Neural progenitor cell (in vitro differentiated cells): ENCODE measurements around the gene IFNLR1. TPM values are rescaled to one million over a fixed set of nuclear protein-coding genes. Genes with fewer than 3 reads are reported as not detected.
A peak's percentile ranks its signal among the peaks of the same experiment; 100 is the strongest.

Source experiments
- DNase-seq: peaks from one replicate; pipeline ENCODE4 v3.0.0-alpha.2; 2016; ENCODE audit warnings: low spot score
- H2AFZ ChIP-seq: fragments of 200-600 bp; sonication (generic); replicated peaks from 2 replicates; pipeline ENCODE4 v1.6.1; 2016; ENCODE audit warnings: antibody characterized with exemption
- H3F3A ChIP-seq: fragments of 200-600 bp; sonication (generic); 2 replicates; pipeline ENCODE4 v1.6.1; 2016; ENCODE audit warnings: antibody characterized with exemption, low read depth
- H3K27ac ChIP-seq: fragments of 200-600 bp; sonication (generic); 2 replicates; pipeline ENCODE4 v1.5.1; 2016; ENCODE audit warnings: mild to moderate bottlenecking
- H3K27me3 ChIP-seq: fragments of 200-600 bp; sonication (generic); 2 replicates; pipeline ENCODE4 v1.6.1; 2016; ENCODE audit warnings: mild to moderate bottlenecking, moderate library complexity
- H3K36me3 ChIP-seq: fragments of 200-600 bp; sonication (generic); 2 replicates; pipeline ENCODE4 v1.5.1; 2016
- H3K4me1 ChIP-seq: fragments of 200-600 bp; sonication (generic); 2 replicates; pipeline ENCODE4 v1.6.1; 2016; ENCODE audit warnings: mixed run types
- H3K4me2 ChIP-seq: fragments of 200-600 bp; sonication (generic); 2 replicates; pipeline ENCODE4 v1.6.1; 2016
- H3K4me3 ChIP-seq: fragments of 200-600 bp; sonication (generic); 2 replicates; pipeline ENCODE4 v1.5.1; 2016
- H3K79me2 ChIP-seq: fragments of 200-600 bp; sonication (generic); 2 replicates; pipeline ENCODE4 v1.6.1; 2016; ENCODE audit warnings: low read depth
- H3K9ac ChIP-seq: fragments of 200-600 bp; sonication (generic); 2 replicates; pipeline ENCODE4 v1.6.1; 2016
- H3K9me3 ChIP-seq: fragments of 200-600 bp; sonication (generic); 2 replicates; pipeline ENCODE4 v1.5.1; 2016; ENCODE audit warnings: low read depth
- H4K20me1 ChIP-seq: fragments of 200-600 bp; sonication (generic); 2 replicates; pipeline ENCODE4 v1.6.1; 2016; ENCODE audit warnings: low read depth
- H3K27ac Mint-ChIP-seq: 3 replicates; pipeline ENCODE4 v1.8.0; 2021; ENCODE audit warnings: mixed read lengths
- H3K27me3 Mint-ChIP-seq: 2 replicates; pipeline ENCODE4 v1.8.0; 2022; ENCODE audit warnings: low read depth, mild to moderate bottlenecking, inconsistent platforms, moderate library complexity, mixed read lengths; ENCODE audit not compliant: insufficient read depth
- H3K36me3 Mint-ChIP-seq: 3 replicates; pipeline ENCODE4 v1.8.0; 2021; ENCODE audit warnings: mixed read lengths
- H3K4me1 Mint-ChIP-seq: 3 replicates; pipeline ENCODE4 v1.8.0; 2021; ENCODE audit warnings: mixed read lengths
- H3K4me3 Mint-ChIP-seq: 3 replicates; pipeline ENCODE4 v1.8.0; 2021; ENCODE audit warnings: mild to moderate bottlenecking, moderate library complexity, mixed read lengths
- H3K9me3 Mint-ChIP-seq: 3 replicates; pipeline ENCODE4 v1.8.0; 2020; ENCODE audit warnings: mixed read lengths
- CTCF ChIP-seq: fragments of 200-600 bp; sonication (generic); IDR thresholded peaks from 2 replicates; pipeline ENCODE4 v1.5.1; 2017; ENCODE audit warnings: antibody characterized with exemption, mild to moderate bottlenecking
- EZH2 ChIP-seq: fragments of 200-600 bp; sonication (generic); IDR thresholded peaks from 2 replicates; pipeline ENCODE4 v1.6.1; 2017; ENCODE audit warnings: antibody characterized with exemption, mild to moderate bottlenecking, moderate library complexity
- EZH2phosphoT487 ChIP-seq: fragments of 200-600 bp; sonication (generic); IDR thresholded peaks from 2 replicates; pipeline ENCODE4 v1.6.1; 2017; ENCODE audit warnings: antibody characterized with exemption
- total RNA-seq: library from RNA; depleted of rRNA; stranded (reverse); fragments of >200 nt; gene quantifications from 2 replicates; pipeline ENCODE4 v1.2.3, GENCODE V29; 2015; ENCODE audit warnings: low replicate concordance

Gene IFNLR1
- total RNA-seq, 1 donor from 2014 or later = 3.3 TPM

GRCh38 chr1:24201941-24202440 is 14.9 kb upstream of the IFNLR1 start:
- no peaks in the 10 kb centered on the region for H3K27me3 ChIP-seq
- peak; percentile 85 for DNase-seq
- Mint-ChIP-seq H3K4me3 (no peak overlapping the region), H3K36me3 (no peaks in the 10 kb centered on the region), H3K4me1 (peaks cover 29% of the 10 kb centered on the region), H3K27me3 (peaks cover 6% of the 10 kb centered on the region), H3K9me3 (no peaks in the 10 kb centered on the region), H3K27ac (no peak overlapping the region)
- no peak overlapping the region for H3K27ac ChIP-seq
- H3F3A ChIP-seq = no peaks in the 10 kb centered on the region
- no peaks in the 10 kb centered on the region for H3K4me1 ChIP-seq
- no peaks in the 10 kb centered on the region for H3K36me3 ChIP-seq
- H3K4me3 ChIP-seq = no peak overlapping the region
- no peaks in the 10 kb centered on the region for H4K20me1 ChIP-seq
- no peaks in the 10 kb centered on the region for H3K79me2 ChIP-seq
- H2AFZ ChIP-seq = peak overlapping the region; percentile 67
- TF ChIP-seq CTCF (peak; percentile 95), EZH2phosphoT487 (no peak), EZH2 (no peak)
- H3K4me2 ChIP-seq = no peak overlapping the region
- no peak overlapping the region for H3K9ac ChIP-seq
- H3K9me3 ChIP-seq = no peaks in the 10 kb centered on the region

- DNase-seq = peak; percentile 76
- no peaks in the 10 kb centered on the region for H3K36me3 ChIP-seq
- TF ChIP-seq CTCF (peak; percentile 92), EZH2phosphoT487 (no peak)
- no peaks in the 10 kb centered on the region for H3F3A ChIP-seq
- no peak overlapping the region for H3K4me3 Mint-ChIP-seq
- no peaks in the 10 kb centered on the region for H3K79me2 ChIP-seq
- no peaks in the 10 kb centered on the region for H3K9me3 ChIP-seq
- H3K4me1 ChIP-seq = no peaks in the 10 kb centered on the region
- H3K27me3 ChIP-seq = no peaks in the 10 kb centered on the region
- H3K27ac Mint-ChIP-seq = no peak overlapping the region
- H2AFZ ChIP-seq = peak overlapping the region; percentile 81
- H3K27ac ChIP-seq = no peak overlapping the region
- H3K4me2 ChIP-seq = peak overlapping the region; percentile 56
- H3K4me1 Mint-ChIP-seq = peaks cover 29% of the 10 kb centered on the region
- H3K9ac ChIP-seq = no peak overlapping the region
- H3K36me3 Mint-ChIP-seq = no peaks in the 10 kb centered on the region
- H3K9me3 Mint-ChIP-seq = no peaks in the 10 kb centered on the region
- no peak overlapping the region for H3K4me3 ChIP-seq
- H4K20me1 ChIP-seq = no peaks in the 10 kb centered on the region
- peaks cover 2% of the 10 kb centered on the region for H3K27me3 Mint-ChIP-seq
Measured at GRCh38 chr1:24199291-24199900, 12.3 kb upstream of the IFNLR1 start.

GRCh38 chr1:24198766-24199165 is 11.7 kb upstream of the IFNLR1 start:
- Mint-ChIP-seq H3K4me1 (peaks cover 29% of the 10 kb centered on the region), H3K4me3 (no peak overlapping the region), H3K27me3 (peaks cover 2% of the 10 kb centered on the region), H3K9me3 (no peaks in the 10 kb centered on the region), H3K27ac (no peak overlapping the region), H3K36me3 (no peaks in the 10 kb centered on the region)
- H3K79me2 ChIP-seq = no peaks in the 10 kb centered on the region
- H3K4me3 ChIP-seq = no peak overlapping the region
- H3F3A ChIP-seq = no peaks in the 10 kb centered on the region
- H3K27me3 ChIP-seq = no peaks in the 10 kb centered on the region
- no peak overlapping the region for H3K4me2 ChIP-seq
- H4K20me1 ChIP-seq = no peaks in the 10 kb centered on the region
- no peak overlapping the region for H2AFZ ChIP-seq
- H3K36me3 ChIP-seq = no peaks in the 10 kb centered on the region
- no peak for TF ChIP-seq EZH2
- TF ChIP-seq CTCF = no peak
- no peak for TF ChIP-seq EZH2phosphoT487
- DNase-seq = no peak
- H3K9me3 ChIP-seq = no peaks in the 10 kb centered on the region
- H3K9ac ChIP-seq = no peak overlapping the region
- no peak overlapping the region for H3K27ac ChIP-seq
- no peaks in the 10 kb centered on the region for H3K4me1 ChIP-seq
